Gastrocnemius medialis (tissue), 4 donors: Measurements from ENCODE around the gene RPL10A. TPM values are rescaled to one million over a fixed set of nuclear protein-coding genes. Genes with fewer than 3 reads are reported as not detected.

Experiments
- ATAC-seq, 2 donors: fragments of 150-250 bp; one replicate each; pipeline ENCODE4 v1.9.1; 2016
- DNase-seq, 2 donors: peaks; one replicate each; pipeline ENCODE4 v3.0.0-alpha.2; 2019
- H3K27ac ChIP-seq, 4 donors: fragments of 200-600 bp; sonication (generic); 1 replicate in 1 of 4; 2 replicates in 3 of 4; pipeline ENCODE4 v1.5.1; 2016 to 2018; ENCODE audit warnings: mild to moderate bottlenecking in 2 of 4, moderate library complexity in 1 of 4
- H3K27me3 ChIP-seq, 3 donors: fragments of 200-600 bp; sonication (generic) in 2 of 3; 1 replicate in 1 of 3; 2 replicates in 2 of 3; pipeline versions ENCODE4 v1.5.1 to v1.6.0; 2016 to 2019; ENCODE audit warnings: mild to moderate bottlenecking in 1 of 3, moderate library complexity in 1 of 3
- H3K36me3 ChIP-seq, 2 donors: fragments of 200-600 bp; sonication (generic) in 1 of 2; one replicate each; pipeline ENCODE4 v1.5.1; 2017 to 2018
- H3K4me1 ChIP-seq, 2 donors: fragments of 200-600 bp; sonication (generic) in 1 of 2; one replicate each; pipeline ENCODE4 v1.5.1; 2016 to 2017; ENCODE audit warnings: mild to moderate bottlenecking in 2 of 2
- H3K4me3 ChIP-seq, 4 donors: fragments of 200-600 bp; sonication (generic) in 3 of 4; 1 replicate in 1 of 4; 2 replicates in 3 of 4; pipeline ENCODE4 v1.5.1; 2016 to 2019; ENCODE audit warnings: mild to moderate bottlenecking in 2 of 4
- H3K9me3 ChIP-seq, 3 donors: fragments of 200-600 bp; sonication (generic) in 2 of 3; 1 replicate in 1 of 3; 2 replicates in 2 of 3; pipeline ENCODE4 v1.5.1; 2016 to 2019
- CTCF ChIP-seq, 5 experiments: fragments of 450-650 bp in 3 of 5; fragments of 200-600 bp in 2 of 5; sonication (generic) in 2 of 5; IDR thresholded peaks in 4 of 5; conservative IDR thresholded peaks in 1 of 5; 1 replicate in 4 of 5; 2 replicates in 1 of 5; pipeline ENCODE4 v1.5.1; 2016 to 2019; ENCODE audit warnings: antibody characterized with exemption in 5 of 5, mild to moderate bottlenecking in 3 of 5, moderate library complexity in 3 of 5
- POLR2A ChIP-seq, 2 donors: fragments of 450-650 bp; IDR thresholded peaks; one replicate each; pipeline ENCODE4 v1.6.1; 2017; ENCODE audit warnings: antibody characterized with exemption in 2 of 2, mild to moderate bottlenecking in 2 of 2, moderate library complexity in 2 of 2
- in situ Hi-C, 4 donors: fragments of 200-750 bp; cut with MboI; loops; one replicate each; pipeline versions ENCODE4 v1.15.0 to v1.8.0; 2017; ENCODE audit warnings: low sequenced_read_pairs in 4 of 4
- intact Hi-C: fragments of 100-400 bp; cut with DNase I; formaldehyde crosslinking; loops from one replicate; pipeline ENCODE4 v1.15.1; 2023; ENCODE audit warnings: low total_unique reads
- microRNA-seq, 2 donors: library from miRNA; unstranded; fragments of <30 nt; microRNA quantifications; one replicate each; pipeline ENCODE4, GENCODE V29; 2016; ENCODE audit warnings: borderline replicate concordance in 2 of 2
- total RNA-seq, 4 donors: library from RNA; depleted of rRNA; stranded (reverse); fragments of >200 nt; gene quantifications; one replicate each; pipeline versions ENCODE4 v1.1.0 to v1.2.3, GENCODE V29; 2016

Gene RPL10A
- total RNA-seq, 4 donors from 2014 or later, result 772 to 1,014 (median 808) TPM

GRCh38 chr6:35519313-35520015 lies 51.3 kb downstream of the RPL10A start:
- no peaks in the 10 kb centered on the region for H3K36me3 ChIP-seq
- H3K4me3 ChIP-seq, result no peak overlapping the region
- intact Hi-C loops (no loop called here), in situ Hi-C loops (loop anchor here (5.0 kb wide), 1 partner anchor 218 kb away; the partner anchor contains the start of gene ARMC12 (in 4 of the 4))
- no peaks in the 10 kb centered on the region for H3K27me3 ChIP-seq
- ATAC-seq (no peak), DNase-seq (no peak)
- no peak for TF ChIP-seq CTCF (IDR thresholded peaks at IDR 0.05 in 4 of 5, conservative IDR thresholded peaks at IDR 0.05 in 1 of 5)
- TF ChIP-seq POLR2A (IDR thresholded peaks at IDR 0.05), result no peak
- H3K9me3 ChIP-seq, result no peaks in the 10 kb centered on the region
- no peaks in the 10 kb centered on the region for H3K4me1 ChIP-seq
- no peak overlapping the region for H3K27ac ChIP-seq

Small RNA genes lying within 50 kb of the gene (microRNA-seq; reads per million reads assigned to microRNA genes)
- gene MIR7111, result 0 reads per million in 2 donors

Other genes starting within 250 kb of the RPL10A start
- 10 to 100 TPM; 26.1 to 35.2 (median 27.5) TPM for gene ZNF76, start 208.7 kb upstream of the RPL10A start, total RNA-seq
- gene DEF6, start 170.6 kb upstream of the RPL10A start, total RNA-seq, result 1 to 10 TPM in 1 of 4 donors, under 1 TPM in 3; 0.15 to 2.9 (median 0.68) TPM
- 10 to 100 TPM in 3 of 4 donors, 1 to 10 TPM in 1; 6.3 to 16.7 (median 12.0) TPM for gene PPARD, start 125.8 kb upstream of the RPL10A start, total RNA-seq
- 10 to 100 TPM in 1 of 4 donors, 1 to 10 TPM in 3; 2.5 to 10.5 (median 5.9) TPM for gene FANCE, start 16.1 kb upstream of the RPL10A start, total RNA-seq
- gene TEAD3, start 28.7 kb downstream of the RPL10A start, total RNA-seq, result 10 to 100 TPM; 11.5 to 14.8 (median 13.5) TPM
- gene TULP1, start 44.5 kb downstream of the RPL10A start, total RNA-seq, result not detected
- 1,000 to 10,000 TPM in 2 of 4 donors, 100 to 1,000 TPM in 2; 665 to 1,753 (median 1,205) TPM for gene FKBP5, start 220.5 kb downstream of the RPL10A start, total RNA-seq